Measurements from ENCODE around the gene CLDN19.

DNA sequence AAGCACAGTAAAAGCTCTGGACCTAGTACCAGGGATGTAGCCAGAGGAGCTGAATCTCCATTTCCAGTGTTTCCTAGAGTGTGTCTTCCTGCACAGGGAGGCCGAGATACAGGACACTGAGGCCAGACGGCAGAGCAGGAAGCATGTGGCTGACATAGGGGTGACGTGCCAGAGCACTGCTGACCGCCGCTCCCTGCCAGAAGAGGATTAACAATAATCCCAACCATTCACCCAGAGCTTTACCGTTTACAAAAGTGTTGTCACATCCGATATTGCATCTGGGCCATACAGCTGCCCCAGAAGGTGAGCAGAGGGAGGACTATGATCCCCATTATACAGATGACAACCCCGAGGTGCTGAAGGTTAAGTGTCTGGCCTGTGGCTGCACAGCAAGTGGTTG, 5.8 kb upstream of the CLDN19 start:
- TF ChIP-seq CTCF (IDR thresholded peaks at IDR 0.05; ENCODE audit: poor library complexity, severe bottlenecking) (no peak), POLR2AphosphoS5 (IDR thresholded peaks at IDR 0.05) (no peak), EZH2 (IDR thresholded peaks at IDR 0.05; ENCODE audit: borderline replicate concordance, insufficient read depth, low read length, poor library complexity, severe bottlenecking) (no peak)
- TF ChIP-seq, protein P1, sequence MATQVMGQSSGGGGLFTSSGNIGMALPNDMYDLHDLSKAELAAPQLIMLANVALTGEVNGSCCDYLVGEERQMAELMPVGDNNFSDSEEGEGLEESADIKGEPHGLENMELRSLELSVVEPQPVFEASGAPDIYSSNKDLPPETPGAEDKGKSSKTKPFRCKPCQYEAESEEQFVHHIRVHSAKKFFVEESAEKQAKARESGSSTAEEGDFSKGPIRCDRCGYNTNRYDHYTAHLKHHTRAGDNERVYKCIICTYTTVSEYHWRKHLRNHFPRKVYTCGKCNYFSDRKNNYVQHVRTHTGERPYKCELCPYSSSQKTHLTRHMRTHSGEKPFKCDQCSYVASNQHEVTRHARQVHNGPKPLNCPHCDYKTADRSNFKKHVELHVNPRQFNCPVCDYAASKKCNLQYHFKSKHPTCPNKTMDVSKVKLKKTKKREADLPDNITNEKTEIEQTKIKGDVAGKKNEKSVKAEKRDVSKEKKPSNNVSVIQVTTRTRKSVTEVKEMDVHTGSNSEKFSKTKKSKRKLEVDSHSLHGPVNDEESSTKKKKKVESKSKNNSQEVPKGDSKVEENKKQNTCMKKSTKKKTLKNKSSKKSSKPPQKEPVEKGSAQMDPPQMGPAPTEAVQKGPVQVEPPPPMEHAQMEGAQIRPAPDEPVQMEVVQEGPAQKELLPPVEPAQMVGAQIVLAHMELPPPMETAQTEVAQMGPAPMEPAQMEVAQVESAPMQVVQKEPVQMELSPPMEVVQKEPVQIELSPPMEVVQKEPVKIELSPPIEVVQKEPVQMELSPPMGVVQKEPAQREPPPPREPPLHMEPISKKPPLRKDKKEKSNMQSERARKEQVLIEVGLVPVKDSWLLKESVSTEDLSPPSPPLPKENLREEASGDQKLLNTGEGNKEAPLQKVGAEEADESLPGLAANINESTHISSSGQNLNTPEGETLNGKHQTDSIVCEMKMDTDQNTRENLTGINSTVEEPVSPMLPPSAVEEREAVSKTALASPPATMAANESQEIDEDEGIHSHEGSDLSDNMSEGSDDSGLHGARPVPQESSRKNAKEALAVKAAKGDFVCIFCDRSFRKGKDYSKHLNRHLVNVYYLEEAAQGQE (IDR thresholded peaks at IDR 0.05; ENCODE audit: borderline replicate concordance): no peak

Measured in neural cell (in vitro differentiated cells).